Breast epithelium (tissue), 3 donors: ENCODE data around the gene SLC35F3.

Experiments used
- CTCF ChIP-seq, 3 donors: fragments of 450-650 bp; IDR thresholded peaks; one replicate each; pipeline ENCODE4 v1.5.1; 2016 to 2017; ENCODE audit warnings: antibody characterized with exemption in 3 of 3, mild to moderate bottlenecking in 3 of 3, moderate library complexity in 3 of 3
- POLR2A ChIP-seq: fragments of 450-650 bp; IDR thresholded peaks from one replicate; pipeline ENCODE4 v1.6.1; 2016; ENCODE audit warnings: antibody characterized with exemption, mild to moderate bottlenecking, moderate library complexity
- POLR2AphosphoS5 ChIP-seq, 3 donors: sonication (generic); formaldehyde crosslinking; IDR thresholded peaks; one replicate each; pipeline ENCODE4 v1.6.1; 2017; ENCODE audit warnings: antibody characterized with exemption in 3 of 3

GRCh38 chr1:234324821-234325220, 420.3 kb downstream of the SLC35F3 start:
- TF ChIP-seq POLR2A (no peak), CTCF (IDR thresholded peaks at IDR 0.05) (no peak), POLR2AphosphoS5 (IDR thresholded peaks at IDR 0.05) (no peak)
